ENCODE data around the gene STRBP.

Gene STRBP

GRCh38 chr9:123109540-123110279 is 158.7 kb downstream of the STRBP start:
- Histone ChIP-seq H3K9me3 (ENCODE audit: control insufficient read depth, low read length) (no peaks in the 10 kb centered on the region), H3K4me3 (ENCODE audit: low read length) (no peak overlapping the region), H3K9ac (ENCODE audit: low read length) (no peak overlapping the region), H3K4me1 (ENCODE audit: control insufficient read depth, insufficient read depth, low read length) (no peaks in the 10 kb centered on the region), H3K27me3 (replicated peaks; ENCODE audit: control insufficient read depth, insufficient read depth, low read length) (no peaks in the 10 kb centered on the region), H3K36me3 (ENCODE audit: control insufficient read depth, insufficient read depth, low read length, severe bottlenecking) (peaks cover 36% of the 10 kb centered on the region)
- no peak for DNase-seq (ENCODE audit: low read depth)

GRCh38 chr9:123108976-123109375 is 159.4 kb downstream of the STRBP start:
- H3K4me3 ChIP-seq (ENCODE audit: low read length) = no peak overlapping the region
- H3K27me3 ChIP-seq (replicated peaks; ENCODE audit: control insufficient read depth, insufficient read depth, low read length) = no peaks in the 10 kb centered on the region
- no peak for DNase-seq (ENCODE audit: low read depth)
- no peaks in the 10 kb centered on the region for H3K4me1 ChIP-seq (ENCODE audit: control insufficient read depth, insufficient read depth, low read length)
- no peaks in the 10 kb centered on the region for H3K9me3 ChIP-seq (ENCODE audit: control insufficient read depth, low read length)
- peaks cover 44% of the 10 kb centered on the region for H3K36me3 ChIP-seq (ENCODE audit: control insufficient read depth, insufficient read depth, low read length, severe bottlenecking)
- no peak overlapping the region for H3K9ac ChIP-seq (ENCODE audit: low read length)

DNA sequence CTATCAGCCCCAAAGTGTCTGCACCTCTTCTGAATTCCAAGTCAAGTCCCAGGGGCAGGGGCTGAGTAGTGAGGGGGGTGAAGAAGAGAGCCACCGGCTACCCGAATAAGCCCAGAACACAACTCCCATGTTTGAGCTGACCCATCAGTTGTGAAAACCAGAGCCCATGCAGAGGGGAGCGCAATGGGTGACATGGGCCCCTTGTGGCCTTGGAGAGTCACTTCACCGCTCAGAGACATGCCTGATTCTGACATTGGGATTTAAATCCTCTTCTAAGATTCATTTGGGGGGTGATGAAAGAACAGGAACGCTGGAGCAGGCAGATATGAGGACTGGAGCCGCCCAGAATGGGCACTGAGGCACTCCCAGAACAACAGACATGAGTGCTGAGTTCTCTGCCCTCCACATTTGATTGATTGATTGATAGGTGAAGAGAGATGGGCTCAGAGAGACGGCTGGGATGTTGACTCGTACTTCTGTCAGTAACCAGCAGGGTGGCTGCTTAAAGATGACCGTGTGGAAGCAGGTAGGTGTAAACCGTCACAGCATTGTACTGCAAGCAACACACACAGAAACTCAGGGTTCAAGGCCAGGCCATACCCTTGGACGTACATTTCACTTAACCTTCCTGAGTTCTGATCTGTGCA is 160.6 kb downstream of the STRBP start:
- H3K27me3 ChIP-seq (replicated peaks; ENCODE audit: control insufficient read depth, insufficient read depth, low read length) = no peaks in the 10 kb centered on the region
- H3K4me1 ChIP-seq (ENCODE audit: control insufficient read depth, insufficient read depth, low read length) = no peaks in the 10 kb centered on the region
- no peak for DNase-seq (ENCODE audit: low read depth)
- no peaks in the 10 kb centered on the region for H3K9me3 ChIP-seq (ENCODE audit: control insufficient read depth, low read length)
- no peak overlapping the region for H3K9ac ChIP-seq (ENCODE audit: low read length)
- H3K4me3 ChIP-seq (ENCODE audit: low read length) = no peak overlapping the region
- H3K36me3 ChIP-seq (ENCODE audit: control insufficient read depth, insufficient read depth, low read length, severe bottlenecking) = peaks cover 53% of the 10 kb centered on the region

DNA sequence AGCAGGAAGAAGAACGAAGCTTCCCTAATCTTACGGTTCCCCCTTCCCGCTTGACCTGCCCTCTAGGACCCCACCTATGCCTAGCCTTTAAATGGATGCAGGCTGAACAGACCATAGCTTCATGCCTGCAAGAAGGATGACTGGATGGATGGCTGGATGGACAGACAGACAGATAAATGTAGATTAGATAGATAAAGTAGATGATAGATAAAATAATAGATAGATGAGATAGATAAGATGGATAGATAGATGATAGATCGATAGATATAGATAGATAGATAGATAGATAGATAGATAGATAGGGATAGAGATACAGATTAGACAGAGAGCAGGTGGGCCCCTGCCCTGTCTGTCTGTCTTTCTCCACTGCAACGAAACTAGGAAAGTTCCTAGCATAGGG is 162.9 kb downstream of the STRBP start:
- Histone ChIP-seq H3K27me3 (replicated peaks; ENCODE audit: control insufficient read depth, insufficient read depth, low read length) (no peaks in the 10 kb centered on the region), H3K36me3 (ENCODE audit: control insufficient read depth, insufficient read depth, low read length, severe bottlenecking) (peaks cover 74% of the 10 kb centered on the region), H3K4me3 (ENCODE audit: low read length) (no peak overlapping the region)

GRCh38 chr9:123104807-123105206 is 163.6 kb downstream of the STRBP start:
- Histone ChIP-seq H3K4me3 (ENCODE audit: low read length) (no peak overlapping the region), H3K9me3 (ENCODE audit: control insufficient read depth, low read length) (no peaks in the 10 kb centered on the region), H3K4me1 (ENCODE audit: control insufficient read depth, insufficient read depth, low read length) (no peaks in the 10 kb centered on the region), H3K36me3 (ENCODE audit: control insufficient read depth, insufficient read depth, low read length, severe bottlenecking) (peaks cover 80% of the 10 kb centered on the region), H3K27me3 (replicated peaks; ENCODE audit: control insufficient read depth, insufficient read depth, low read length) (no peaks in the 10 kb centered on the region), H3K9ac (ENCODE audit: low read length) (no peak overlapping the region)
- no peak for DNase-seq (ENCODE audit: low read depth)

More for the DNA sequence above, 162.9 kb downstream of the STRBP start:
- no peaks in the 10 kb centered on the region for H3K9me3 ChIP-seq (ENCODE audit: control insufficient read depth, low read length)
- no peak overlapping the region for H3K9ac ChIP-seq (ENCODE audit: low read length)
- DNase-seq (ENCODE audit: low read depth) = no peak
- no peaks in the 10 kb centered on the region for H3K4me1 ChIP-seq (ENCODE audit: control insufficient read depth, insufficient read depth, low read length)

DNA sequence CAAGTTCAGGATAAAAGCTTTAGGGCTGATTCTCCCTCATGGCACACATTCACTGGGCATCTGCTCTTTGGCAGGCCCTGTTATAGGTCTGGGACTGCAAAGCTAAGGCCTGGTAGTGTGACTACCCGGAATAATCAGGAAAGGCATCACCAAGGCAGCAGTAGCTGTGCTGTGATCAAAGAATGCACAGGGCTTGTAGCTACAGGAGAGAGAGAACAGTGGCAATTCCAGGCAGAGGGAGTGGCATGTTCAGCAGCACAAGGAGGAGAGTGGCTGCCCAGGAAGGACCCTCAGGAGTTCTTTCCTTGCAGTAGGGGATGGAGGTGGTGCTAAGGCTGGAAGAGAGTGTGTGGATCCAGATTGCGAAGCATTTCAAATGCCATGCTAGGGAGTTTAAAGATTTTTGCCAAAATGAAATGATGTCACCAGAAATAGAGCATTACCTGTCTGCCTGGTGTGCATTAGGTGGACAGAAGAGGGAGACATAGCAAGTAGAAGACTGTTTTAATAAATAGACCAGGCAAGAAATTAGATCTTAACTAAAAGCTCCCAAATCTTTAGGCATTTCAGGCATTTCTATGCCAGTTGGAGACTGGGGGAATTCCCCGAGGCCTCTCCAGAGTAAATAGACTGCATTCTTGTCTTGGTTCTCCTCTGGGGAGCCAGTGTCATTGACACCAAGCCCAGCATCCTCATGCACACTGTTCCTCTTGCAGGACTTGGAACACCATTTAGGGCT is 165.8 kb downstream of the STRBP start:
- peaks cover 82% of the 10 kb centered on the region for H3K36me3 ChIP-seq (ENCODE audit: control insufficient read depth, insufficient read depth, low read length, severe bottlenecking)
- no peaks in the 10 kb centered on the region for H3K4me1 ChIP-seq (ENCODE audit: control insufficient read depth, insufficient read depth, low read length)
- no peak overlapping the region for H3K9ac ChIP-seq (ENCODE audit: low read length)
- no peaks in the 10 kb centered on the region for H3K27me3 ChIP-seq (replicated peaks; ENCODE audit: control insufficient read depth, insufficient read depth, low read length)
- H3K9me3 ChIP-seq (ENCODE audit: control insufficient read depth, low read length) = no peaks in the 10 kb centered on the region
- H3K4me3 ChIP-seq (ENCODE audit: low read length) = no peak overlapping the region
- peak; percentile 56 for DNase-seq (ENCODE audit: low read depth)

GRCh38 chr9:123099548-123099947 is 168.8 kb downstream of the STRBP start:
- Histone ChIP-seq H3K27me3 (replicated peaks; ENCODE audit: control insufficient read depth, insufficient read depth, low read length) (no peaks in the 10 kb centered on the region), H3K9ac (ENCODE audit: low read length) (no peak overlapping the region), H3K36me3 (ENCODE audit: control insufficient read depth, insufficient read depth, low read length, severe bottlenecking) (peaks cover 86% of the 10 kb centered on the region), H3K9me3 (ENCODE audit: control insufficient read depth, low read length) (no peaks in the 10 kb centered on the region), H3K4me1 (ENCODE audit: control insufficient read depth, insufficient read depth, low read length) (no peaks in the 10 kb centered on the region), H3K4me3 (ENCODE audit: low read length) (no peak overlapping the region)
- DNase-seq (ENCODE audit: low read depth) = no peak

DNA sequence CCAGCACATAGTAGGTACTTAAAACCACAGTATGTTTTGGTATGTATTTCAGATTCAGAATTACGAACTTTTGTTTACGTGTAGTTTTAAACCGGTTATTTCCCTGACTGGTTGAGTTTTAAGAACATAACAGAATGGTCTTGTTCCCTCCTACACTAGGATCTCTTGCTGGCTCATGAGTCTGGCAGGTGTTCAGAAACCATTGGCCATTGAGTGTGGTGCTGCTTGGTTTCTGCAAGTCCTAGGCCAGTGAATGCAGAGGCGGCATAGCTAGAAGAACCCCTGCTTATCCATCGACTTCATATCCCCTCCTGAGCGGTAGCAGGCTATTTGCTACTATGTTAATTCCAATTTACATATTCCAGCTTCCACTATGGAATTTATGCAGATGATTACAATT is 169.3 kb downstream of the STRBP start:
- H3K4me3 ChIP-seq (ENCODE audit: low read length) = no peak overlapping the region
- no peaks in the 10 kb centered on the region for H3K4me1 ChIP-seq (ENCODE audit: control insufficient read depth, insufficient read depth, low read length)
- no peak for DNase-seq (ENCODE audit: low read depth)
- no peaks in the 10 kb centered on the region for H3K9me3 ChIP-seq (ENCODE audit: control insufficient read depth, low read length)
- H3K36me3 ChIP-seq (ENCODE audit: control insufficient read depth, insufficient read depth, low read length, severe bottlenecking) = peaks cover 84% of the 10 kb centered on the region
- no peak overlapping the region for H3K9ac ChIP-seq (ENCODE audit: low read length)
- no peaks in the 10 kb centered on the region for H3K27me3 ChIP-seq (replicated peaks; ENCODE audit: control insufficient read depth, insufficient read depth, low read length)

DNA sequence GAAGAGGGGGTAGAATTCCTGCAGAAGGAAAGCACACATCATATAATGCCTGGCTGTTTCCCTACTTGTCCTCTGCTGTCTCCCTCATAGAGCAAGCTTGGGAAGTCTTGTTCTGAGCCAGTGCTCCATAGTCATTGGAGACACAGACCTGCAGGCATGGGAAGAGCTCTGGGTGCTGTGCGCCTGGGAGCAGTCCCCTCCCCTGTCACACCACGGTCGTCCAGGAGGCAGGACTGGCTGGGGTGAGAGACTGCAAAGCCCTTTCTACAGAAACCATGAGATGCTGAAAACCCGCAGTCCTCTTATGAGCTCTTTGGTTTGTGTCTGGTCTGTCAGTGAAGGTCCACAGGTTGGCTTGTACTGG is 170.3 kb downstream of the STRBP start:
- Histone ChIP-seq H3K9ac (ENCODE audit: low read length) (no peak overlapping the region), H3K27me3 (replicated peaks; ENCODE audit: control insufficient read depth, insufficient read depth, low read length) (no peaks in the 10 kb centered on the region), H3K36me3 (ENCODE audit: control insufficient read depth, insufficient read depth, low read length, severe bottlenecking) (peaks cover 88% of the 10 kb centered on the region), H3K4me3 (ENCODE audit: low read length) (no peak overlapping the region), H3K9me3 (ENCODE audit: control insufficient read depth, low read length) (no peaks in the 10 kb centered on the region), H3K4me1 (ENCODE audit: control insufficient read depth, insufficient read depth, low read length) (no peaks in the 10 kb centered on the region)
- no peak for DNase-seq (ENCODE audit: low read depth)

- H3K36me3 ChIP-seq (ENCODE audit: control insufficient read depth, insufficient read depth, low read length, severe bottlenecking) = peaks cover 88% of the 10 kb centered on the region
- H3K4me3 ChIP-seq (ENCODE audit: low read length) = no peak overlapping the region
- DNase-seq (ENCODE audit: low read depth) = no peak
- H3K4me1 ChIP-seq (ENCODE audit: control insufficient read depth, insufficient read depth, low read length) = no peaks in the 10 kb centered on the region
- H3K9me3 ChIP-seq (ENCODE audit: control insufficient read depth, low read length) = no peaks in the 10 kb centered on the region
- no peaks in the 10 kb centered on the region for H3K27me3 ChIP-seq (replicated peaks; ENCODE audit: control insufficient read depth, insufficient read depth, low read length)
- H3K9ac ChIP-seq (ENCODE audit: low read length) = no peak overlapping the region
Observed at GRCh38 chr9:123097430-123098095, 170.8 kb downstream of the STRBP start.

- Histone ChIP-seq H3K4me3 (ENCODE audit: low read length) (no peak overlapping the region), H3K4me1 (ENCODE audit: control insufficient read depth, insufficient read depth, low read length) (no peaks in the 10 kb centered on the region), H3K27me3 (replicated peaks; ENCODE audit: control insufficient read depth, insufficient read depth, low read length) (no peaks in the 10 kb centered on the region), H3K36me3 (ENCODE audit: control insufficient read depth, insufficient read depth, low read length, severe bottlenecking) (peaks cover 89% of the 10 kb centered on the region), H3K9ac (ENCODE audit: low read length) (no peak overlapping the region), H3K9me3 (ENCODE audit: control insufficient read depth, low read length) (no peaks in the 10 kb centered on the region)
- DNase-seq (ENCODE audit: low read depth) = no peak
Observed at GRCh38 chr9:123096987-123097386, 171.4 kb downstream of the STRBP start.

Data from adipocyte (in vitro differentiated cells).